GM08714 (cell line): Measurements from ENCODE around the gene JAG1.

Source experiments
- H3K4me3 ChIP-seq: fragments of 200-500 bp; sonication (Bioruptor generic); 2 replicates; pipeline ENCODE4 v1.5.1; 2014; ENCODE audit warnings: mild to moderate bottlenecking, low read length, inconsistent platforms
- ZNF274 ChIP-seq: IDR thresholded peaks from 2 replicates; pipeline ENCODE4 v1.6.1; 2012; ENCODE audit warnings: mild to moderate bottlenecking, low read depth, low read length

Gene JAG1

DNA sequence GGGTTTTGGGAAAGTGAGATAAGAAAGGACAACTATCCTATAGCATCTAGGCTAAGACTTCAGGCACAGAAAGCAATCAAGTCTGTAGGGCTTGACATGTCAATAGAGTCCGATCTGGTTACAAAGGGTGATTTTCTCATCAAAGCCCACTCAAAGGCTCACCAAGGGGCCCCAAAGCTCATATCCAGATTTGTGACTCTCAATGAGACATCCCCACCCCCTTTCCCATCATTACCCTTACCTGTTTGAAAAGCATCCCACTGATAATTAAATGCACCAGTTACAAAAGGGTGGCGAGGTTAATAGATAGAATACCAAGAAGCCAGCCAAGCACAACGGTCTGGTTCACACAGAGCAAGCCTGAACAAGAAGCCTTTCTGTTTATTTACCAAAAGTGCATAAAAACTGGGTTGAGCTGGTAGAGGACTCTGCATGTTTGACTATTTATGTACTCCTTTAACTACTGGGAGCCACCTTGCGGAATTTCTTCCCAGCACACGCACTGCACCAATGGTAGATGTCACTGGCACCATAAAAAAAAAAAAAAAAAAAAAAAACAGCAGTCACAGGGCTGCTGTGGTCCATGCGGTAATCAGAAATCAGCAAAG lies 6.1 kb downstream of the JAG1 start:
- TF ChIP-seq ZNF274: no peak
- H3K4me3 ChIP-seq: no peak overlapping the region

DNA sequence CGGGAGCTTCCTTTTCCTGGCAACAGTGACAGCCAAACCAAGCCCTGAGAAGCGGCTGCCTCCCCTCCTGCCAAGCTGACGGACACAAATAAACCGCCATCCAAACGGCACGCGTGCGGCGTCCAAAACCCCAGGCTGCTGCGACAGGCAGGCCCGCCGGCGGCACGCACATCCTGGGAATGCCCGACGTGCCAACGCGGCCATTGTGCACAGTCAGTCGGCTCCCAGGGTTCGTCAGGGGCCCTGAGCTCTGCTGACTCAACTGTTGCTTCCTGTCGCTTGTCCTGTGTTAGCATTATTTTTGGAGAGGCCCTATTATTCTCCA lies 6.8 kb downstream of the JAG1 start:
- H3K4me3 ChIP-seq: no peak overlapping the region
- TF ChIP-seq ZNF274: no peak

DNA sequence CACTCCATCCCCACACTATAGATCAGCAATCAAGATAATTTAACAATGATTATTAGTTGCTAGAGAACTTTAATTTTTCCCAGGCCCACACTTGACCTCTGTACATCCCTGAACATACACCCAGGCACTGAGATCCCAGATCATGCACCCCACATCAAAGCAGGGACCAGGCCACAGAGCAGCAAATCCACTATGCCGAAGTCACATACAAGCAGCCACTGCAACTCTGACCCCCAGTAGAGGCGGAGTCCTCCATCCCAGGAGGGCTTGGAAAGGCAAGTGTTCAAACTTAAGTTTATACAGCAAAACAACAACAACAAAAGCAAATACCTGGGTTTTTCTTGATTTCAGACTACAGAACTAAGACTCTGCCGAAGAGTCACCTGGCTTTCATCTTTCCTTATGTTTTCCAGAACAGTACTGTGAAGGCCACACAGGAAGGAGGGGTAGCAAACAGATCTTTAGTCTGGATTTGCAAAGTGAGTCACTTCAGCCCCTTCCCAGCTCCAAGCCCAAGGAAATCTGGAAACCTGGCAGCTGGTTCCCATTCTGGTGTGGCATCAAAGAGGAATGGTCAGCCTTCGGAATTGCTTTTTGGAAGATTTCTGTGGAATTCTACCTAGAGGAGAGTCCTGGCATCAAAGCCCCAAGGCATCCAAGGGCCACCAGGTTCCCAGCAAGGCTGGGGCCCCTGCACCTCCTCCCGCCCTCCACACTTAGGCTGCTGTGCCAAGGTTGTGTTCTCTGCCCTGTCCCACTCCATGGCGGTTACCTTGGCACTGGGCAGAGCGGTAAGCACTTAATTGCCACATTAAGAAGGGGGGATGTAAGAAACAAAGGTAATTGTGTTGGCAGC lies 7.3 kb downstream of the JAG1 start:
- TF ChIP-seq ZNF274: no peak
- H3K4me3 ChIP-seq: no peak overlapping the region

DNA sequence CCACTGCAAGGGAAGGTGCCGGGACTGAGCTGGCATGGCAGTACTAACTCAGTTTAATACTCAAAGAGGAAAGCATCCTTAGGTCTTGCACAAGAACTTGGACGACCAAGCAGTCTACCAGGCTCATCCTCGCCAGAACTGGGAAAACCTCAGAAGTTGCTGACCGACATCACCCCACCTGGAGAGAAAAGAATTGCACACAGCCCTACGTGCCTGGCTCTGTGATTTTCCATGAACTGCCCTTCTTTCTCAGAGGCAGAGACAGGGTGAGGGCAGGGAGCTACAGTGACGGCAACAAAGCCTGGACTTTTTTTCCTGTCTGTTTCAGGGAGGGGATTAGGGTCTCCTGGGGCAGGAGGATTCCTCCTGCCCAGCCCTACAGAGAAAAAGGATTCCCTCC lies 8.0 kb downstream of the JAG1 start:
- no peak for TF ChIP-seq ZNF274
- no peak overlapping the region for H3K4me3 ChIP-seq

DNA sequence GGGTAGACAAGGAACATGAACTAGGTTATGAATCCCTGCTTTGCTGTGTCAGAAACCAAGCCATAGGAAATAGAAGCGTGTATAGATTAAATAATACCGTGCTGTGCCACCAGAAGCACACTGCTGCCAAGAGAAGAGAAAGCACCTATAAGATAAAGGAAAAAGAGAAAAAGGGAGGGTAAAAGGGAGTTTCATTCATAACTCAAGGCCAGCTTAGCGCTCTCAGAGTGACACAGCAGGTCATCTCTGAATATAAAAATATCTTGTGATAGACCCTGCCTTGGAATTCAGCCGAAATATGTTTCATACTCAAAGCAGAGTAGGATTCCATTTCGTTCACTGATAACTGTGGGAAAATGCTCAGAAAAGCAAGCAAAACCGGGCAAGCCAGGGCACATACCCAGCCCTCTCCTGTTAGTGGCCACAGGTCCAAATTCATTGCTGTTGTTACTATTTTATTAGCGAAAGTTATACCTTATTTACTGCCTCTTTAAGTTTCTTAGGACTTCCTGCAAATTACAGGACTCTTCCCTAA lies 8.7 kb downstream of the JAG1 start:
- H3K4me3 ChIP-seq: no peak overlapping the region
- no peak for TF ChIP-seq ZNF274

DNA sequence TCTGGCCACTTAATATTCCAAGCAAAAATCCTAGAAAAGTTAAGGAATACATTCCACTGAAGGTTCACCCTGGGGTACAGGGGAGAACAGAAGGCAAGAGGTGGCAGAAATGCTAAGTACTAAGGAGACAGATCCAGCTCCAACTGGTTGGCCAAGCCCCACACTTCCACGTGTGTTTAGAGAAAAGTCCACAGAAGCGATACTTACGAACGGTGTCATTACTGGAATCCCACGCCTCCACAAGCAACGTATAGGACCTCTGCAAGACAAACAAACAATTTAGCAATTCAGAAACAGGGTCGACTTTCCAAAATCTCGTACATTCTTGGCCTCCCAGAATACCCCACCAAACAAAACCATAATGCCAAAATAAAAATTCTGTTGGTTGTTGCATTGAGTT lies 10.0 kb downstream of the JAG1 start:
- TF ChIP-seq ZNF274: no peak
- no peak overlapping the region for H3K4me3 ChIP-seq

DNA sequence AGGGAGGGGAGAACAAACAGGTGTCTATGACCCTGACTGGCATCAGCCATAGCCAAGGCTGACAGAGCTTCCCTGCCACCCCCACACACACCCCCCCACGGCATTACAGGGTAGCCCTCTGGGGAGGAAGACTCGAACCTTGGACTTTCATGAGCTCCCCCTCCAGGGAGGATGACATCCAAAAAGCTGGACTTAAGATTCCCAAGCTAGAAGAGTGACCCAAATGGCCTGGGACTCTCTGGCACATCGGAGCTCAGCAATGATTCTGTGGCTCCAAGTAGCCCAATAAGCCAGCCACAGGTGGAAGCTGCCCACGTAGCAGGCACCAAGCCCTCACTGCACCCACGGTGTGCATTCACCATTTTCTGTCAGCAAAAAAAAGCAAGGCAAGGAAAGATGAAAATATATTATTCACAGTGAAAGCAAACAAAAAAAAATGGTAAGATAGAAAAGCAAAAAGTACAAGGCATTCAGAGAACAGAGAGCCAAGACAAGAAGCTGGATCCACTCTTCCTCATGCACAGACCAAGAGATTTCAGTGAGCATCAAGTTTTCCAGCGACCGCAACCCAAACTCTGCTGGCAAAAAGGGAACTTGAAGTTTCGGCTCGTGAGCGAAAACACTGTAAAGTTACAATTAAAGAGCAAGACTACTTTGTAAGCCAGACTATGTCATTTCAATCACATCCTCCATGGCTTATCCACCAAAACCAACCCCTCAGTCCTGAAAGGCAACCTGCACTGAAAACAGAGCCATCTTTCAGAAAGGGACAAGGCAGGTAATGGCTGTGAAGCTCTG lies 10.9 kb downstream of the JAG1 start:
- H3K4me3 ChIP-seq: no peak overlapping the region
- no peak for TF ChIP-seq ZNF274

DNA sequence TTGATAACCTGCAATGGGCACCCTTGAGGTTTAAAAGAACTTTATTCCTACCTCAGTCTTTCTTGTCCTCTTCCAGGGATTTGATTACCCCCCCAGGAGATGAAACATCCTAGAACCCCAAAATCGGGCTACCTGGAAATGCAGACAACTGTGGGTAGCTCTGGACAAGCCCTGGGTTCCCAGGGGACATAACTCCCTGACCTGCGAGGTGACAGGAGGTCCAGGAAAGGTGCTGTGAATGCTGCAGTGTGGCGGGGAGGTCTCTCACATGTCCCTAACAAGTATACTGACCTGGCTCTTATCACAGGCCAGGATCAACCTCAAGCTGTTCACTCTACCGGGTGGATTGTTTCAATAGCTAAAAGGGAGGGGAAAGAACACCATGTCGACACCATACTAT lies 11.6 kb downstream of the JAG1 start:
- TF ChIP-seq ZNF274: no peak
- H3K4me3 ChIP-seq: no peak overlapping the region

DNA sequence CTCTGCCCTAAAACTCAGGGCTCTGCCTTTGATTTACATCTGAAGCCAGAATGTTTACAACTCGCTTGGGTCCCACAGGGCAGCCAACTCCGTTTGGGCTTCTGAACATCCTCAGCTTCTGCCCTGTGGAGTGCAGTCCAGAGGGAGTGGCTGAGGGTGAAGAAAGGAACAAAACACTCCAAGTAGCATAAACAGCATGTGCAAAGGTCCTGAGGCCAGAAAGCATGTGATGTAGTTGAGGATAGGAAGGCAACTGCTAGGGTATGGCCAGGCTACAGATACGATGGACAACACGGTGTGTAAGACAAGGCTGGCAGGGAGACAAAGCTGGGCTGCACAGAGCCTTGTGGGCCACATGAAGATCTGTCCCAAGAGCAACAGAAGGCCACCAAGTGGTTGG lies 12.5 kb downstream of the JAG1 start:
- TF ChIP-seq ZNF274: no peak
- no peak overlapping the region for H3K4me3 ChIP-seq

DNA sequence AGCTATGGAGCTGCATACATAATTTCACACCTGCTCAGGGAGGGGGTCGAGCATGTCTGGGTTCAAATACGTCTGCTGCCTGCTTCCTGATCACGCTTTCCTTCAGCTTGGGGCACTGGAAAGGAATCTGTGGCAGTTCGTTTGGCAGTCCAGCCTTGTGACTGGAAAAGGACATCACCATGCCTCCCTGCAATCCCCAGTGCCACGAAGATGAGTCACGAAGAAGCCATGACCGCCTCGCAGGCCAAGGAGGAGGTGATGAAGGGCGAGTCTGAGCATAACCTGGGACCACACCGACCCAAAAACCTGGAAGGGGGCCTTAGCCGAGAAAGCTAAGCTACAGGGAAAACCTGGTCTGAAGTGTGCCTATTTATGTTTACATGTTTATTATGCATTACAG lies 13.1 kb downstream of the JAG1 start:
- TF ChIP-seq ZNF274: no peak
- H3K4me3 ChIP-seq: no peak overlapping the region

DNA sequence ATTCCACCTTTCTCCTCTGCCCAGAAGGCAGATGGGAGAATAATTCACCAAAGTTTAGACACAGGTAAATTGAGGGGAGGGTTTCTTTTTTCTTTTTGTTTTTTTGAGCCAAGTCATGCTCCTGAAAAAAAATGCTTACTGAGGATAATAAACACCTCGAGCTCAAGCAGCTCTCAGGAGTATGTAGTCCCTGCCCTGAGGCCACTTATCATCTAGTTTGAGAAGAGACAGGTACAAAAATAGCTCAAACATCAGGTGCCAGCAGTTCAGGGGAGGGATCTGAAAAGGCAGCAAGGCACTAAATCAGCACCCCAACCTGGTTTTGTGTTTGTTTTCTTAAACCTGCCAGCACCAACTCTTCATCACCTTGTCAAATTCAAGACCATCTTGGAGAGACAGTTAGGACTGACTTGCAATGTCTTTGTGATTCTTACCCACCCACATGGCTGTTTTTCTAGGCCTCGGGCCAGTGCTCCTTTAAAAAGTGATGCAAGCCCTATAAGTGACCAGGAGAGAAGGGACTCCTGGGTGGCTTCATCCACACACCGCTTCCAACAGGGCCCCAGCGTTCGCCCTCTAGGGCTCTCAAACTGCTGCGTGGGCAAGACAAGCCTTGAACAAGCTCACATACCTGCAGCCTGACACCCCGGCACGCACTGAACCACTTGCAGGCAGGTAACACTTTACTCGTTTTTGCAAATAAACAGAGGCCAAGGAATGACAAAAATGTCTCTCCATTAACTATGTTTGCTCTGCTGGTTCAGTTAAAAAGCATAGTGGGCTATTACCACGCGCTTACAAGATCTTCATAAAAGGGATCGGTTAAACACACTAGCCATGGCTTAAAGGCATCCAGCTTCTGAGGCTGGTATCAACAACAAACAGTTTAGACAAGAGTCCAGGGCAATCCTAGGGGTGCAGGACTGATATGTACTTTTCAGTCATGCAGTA lies 13.9 kb downstream of the JAG1 start:
- TF ChIP-seq ZNF274: no peak
- no peak overlapping the region for H3K4me3 ChIP-seq

DNA sequence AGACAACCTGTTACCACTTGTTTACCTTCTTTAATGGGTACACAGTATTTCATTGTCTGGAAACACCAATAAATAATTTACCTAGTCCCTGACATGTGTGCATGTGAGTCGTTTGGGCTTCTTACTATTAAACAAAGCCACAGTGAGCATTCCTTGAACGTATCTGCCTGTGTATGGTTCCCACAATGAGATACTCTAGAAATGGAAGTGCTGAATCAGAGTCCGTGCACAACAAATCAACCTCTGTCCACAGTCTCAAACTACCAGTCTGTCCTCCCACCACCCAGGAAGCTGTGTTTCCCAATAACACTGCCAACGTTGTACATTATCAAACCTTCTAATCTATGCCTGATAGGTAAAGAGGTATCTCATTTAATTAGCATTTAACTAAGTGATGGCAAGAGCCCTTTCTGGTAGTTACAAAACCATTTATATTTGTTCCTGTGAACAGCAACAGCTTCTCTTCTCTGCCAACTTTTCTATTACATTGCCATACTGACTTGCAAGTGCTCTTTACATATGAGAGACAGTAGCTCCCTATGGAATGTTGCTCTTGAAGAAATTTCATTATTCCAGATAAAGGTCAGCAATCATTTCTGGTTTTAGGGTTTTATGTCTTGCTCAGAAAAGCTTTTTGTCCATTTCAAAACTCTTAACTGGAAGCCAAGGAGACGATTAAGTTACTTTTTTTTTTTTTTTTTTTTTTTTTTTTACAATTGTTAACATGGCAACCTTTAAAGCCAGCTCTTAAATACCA lies 14.7 kb downstream of the JAG1 start:
- no peak for TF ChIP-seq ZNF274

More for the DNA sequence above, 14.7 kb downstream of the JAG1 start:
- H3K4me3 ChIP-seq: no peak overlapping the region
